ENCODE results near the gene PRICKLE2. TPM values are rescaled to one million over a fixed set of nuclear protein-coding genes. Genes with fewer than 3 reads are reported as not detected.

The PRICKLE2 gene
- total RNA-seq, 1 experiment from 2014 or later = 4.2 TPM

DNA sequence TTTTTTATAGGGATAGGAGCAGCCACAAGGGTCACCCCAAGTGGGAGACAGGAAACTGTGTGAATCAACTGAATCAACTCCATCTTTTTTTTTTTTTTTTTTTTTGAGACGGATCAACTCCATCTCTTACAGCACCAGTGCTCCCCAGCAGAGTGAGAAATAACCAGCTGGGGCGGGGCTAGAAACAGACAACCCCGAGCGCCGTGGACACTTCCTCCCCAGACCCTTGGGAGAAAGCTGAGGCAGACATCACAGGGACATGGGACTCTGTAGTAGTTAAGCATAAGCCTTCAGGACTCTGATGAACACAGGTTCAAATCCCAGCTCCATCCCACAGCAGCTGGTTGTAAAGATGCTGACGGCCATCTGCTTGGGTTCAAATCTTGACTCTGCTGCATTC lies 75.4 kb downstream of the PRICKLE2 start:
- H3K36me3 Mint-ChIP-seq (ENCODE audit: insufficient read depth, unreplicated experiment) = peaks cover 5% of the 10 kb centered on the region
- H3K9me3 Mint-ChIP-seq (ENCODE audit: unreplicated experiment) = no peaks in the 10 kb centered on the region
- no peak overlapping the region for H3K4me3 Mint-ChIP-seq (ENCODE audit: unreplicated experiment)
- H3K27me3 Mint-ChIP-seq (ENCODE audit: insufficient read depth, unreplicated experiment) = no peaks in the 10 kb centered on the region
- Histone ChIP-seq H3K9me3 (no peaks in the 10 kb centered on the region), H3K4me3 (ENCODE audit: low read depth, low read length) (no peak overlapping the region), H3K36me3 (ENCODE audit: control insufficient read depth, insufficient read depth, low read length) (no peaks in the 10 kb centered on the region), H3K27me3 (replicated peaks; ENCODE audit: control insufficient read depth, insufficient read depth, low read length) (no peaks in the 10 kb centered on the region), H3K4me1 (0 out of 2 replicates have a peak, but pooled peaks cover 3% of the 10 kb centered on the region)
- ChIA-PET CTCF (no interaction called here), POLR2A (no interaction called here)
- no TSS peak for BruUV-seq (replicated peaks)
- intact Hi-C loops (cut with micrococcal nuclease; ENCODE audit: unreplicated experiment) = no loop called here
- H3K4me1 Mint-ChIP-seq (ENCODE audit: low read depth, unreplicated experiment) = no peaks in the 10 kb centered on the region
- H3K27ac Mint-ChIP-seq (ENCODE audit: unreplicated experiment) = no peak overlapping the region
- TF ChIP-seq, protein P1, sequence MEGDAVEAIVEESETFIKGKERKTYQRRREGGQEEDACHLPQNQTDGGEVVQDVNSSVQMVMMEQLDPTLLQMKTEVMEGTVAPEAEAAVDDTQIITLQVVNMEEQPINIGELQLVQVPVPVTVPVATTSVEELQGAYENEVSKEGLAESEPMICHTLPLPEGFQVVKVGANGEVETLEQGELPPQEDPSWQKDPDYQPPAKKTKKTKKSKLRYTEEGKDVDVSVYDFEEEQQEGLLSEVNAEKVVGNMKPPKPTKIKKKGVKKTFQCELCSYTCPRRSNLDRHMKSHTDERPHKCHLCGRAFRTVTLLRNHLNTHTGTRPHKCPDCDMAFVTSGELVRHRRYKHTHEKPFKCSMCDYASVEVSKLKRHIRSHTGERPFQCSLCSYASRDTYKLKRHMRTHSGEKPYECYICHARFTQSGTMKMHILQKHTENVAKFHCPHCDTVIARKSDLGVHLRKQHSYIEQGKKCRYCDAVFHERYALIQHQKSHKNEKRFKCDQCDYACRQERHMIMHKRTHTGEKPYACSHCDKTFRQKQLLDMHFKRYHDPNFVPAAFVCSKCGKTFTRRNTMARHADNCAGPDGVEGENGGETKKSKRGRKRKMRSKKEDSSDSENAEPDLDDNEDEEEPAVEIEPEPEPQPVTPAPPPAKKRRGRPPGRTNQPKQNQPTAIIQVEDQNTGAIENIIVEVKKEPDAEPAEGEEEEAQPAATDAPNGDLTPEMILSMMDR (IDR thresholded peaks at IDR 0.05; ENCODE audit: insufficient read depth in 1 of 2, low read depth in 1 of 2, low read length in 1 of 2, severe bottlenecking in 1 of 2, unreplicated experiment in 1 of 2) = no peak
- DNase-seq = no peak

DNA sequence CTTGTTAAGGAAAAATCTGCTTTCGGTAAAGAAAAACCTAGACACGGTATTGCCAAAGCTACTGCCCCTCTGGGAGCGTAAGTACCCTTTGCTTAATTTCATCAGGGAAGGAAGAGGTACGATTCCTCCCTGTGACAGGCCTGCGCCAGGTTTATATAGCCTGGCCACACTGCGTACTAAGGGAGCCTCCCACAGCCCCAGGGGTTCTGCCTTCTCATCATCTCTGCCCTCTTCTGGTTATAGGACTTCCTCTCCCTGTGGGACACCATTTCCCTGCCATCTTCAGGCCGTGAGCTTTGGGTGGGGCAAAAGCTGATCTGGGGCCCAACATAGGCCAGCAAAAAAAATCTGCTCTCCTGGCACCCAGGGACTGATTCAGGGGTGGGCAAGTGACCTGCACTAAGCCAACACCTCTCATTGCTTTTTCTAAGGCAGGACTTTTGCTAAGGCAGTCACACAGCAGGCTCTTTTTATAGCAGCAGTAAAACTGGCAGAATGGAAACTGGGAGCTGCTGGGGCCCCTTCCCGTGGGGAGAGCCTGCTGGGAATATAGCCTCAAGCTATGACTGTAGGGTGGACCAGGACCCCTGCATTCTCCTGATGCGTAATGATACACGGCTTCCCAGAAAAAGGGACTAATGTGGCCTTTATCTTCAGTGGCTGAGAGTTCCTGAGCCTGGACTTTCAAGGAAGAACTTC lies 76.2 kb downstream of the PRICKLE2 start:
- DNase-seq = no peak
- ChIA-PET CTCF (no interaction called here), POLR2A (no interaction called here)
- H3K27me3 Mint-ChIP-seq (ENCODE audit: insufficient read depth, unreplicated experiment) = no peaks in the 10 kb centered on the region
- no peak overlapping the region for H3K27ac Mint-ChIP-seq (ENCODE audit: unreplicated experiment)
- intact Hi-C loops (cut with micrococcal nuclease; ENCODE audit: unreplicated experiment) = no loop called here
- no peak overlapping the region for H3K4me3 Mint-ChIP-seq (ENCODE audit: unreplicated experiment)
- H3K4me1 Mint-ChIP-seq (ENCODE audit: low read depth, unreplicated experiment) = no peaks in the 10 kb centered on the region
- H3K4me3 ChIP-seq (ENCODE audit: low read depth, low read length) = no peak overlapping the region
- H3K4me1 ChIP-seq = 0 out of 2 replicates have a peak, but pooled peaks cover 3% of the 10 kb centered on the region
- no peaks in the 10 kb centered on the region for H3K27me3 ChIP-seq (replicated peaks; ENCODE audit: control insufficient read depth, insufficient read depth, low read length)
- peaks cover 5% of the 10 kb centered on the region for H3K36me3 Mint-ChIP-seq (ENCODE audit: insufficient read depth, unreplicated experiment)
- no peaks in the 10 kb centered on the region for H3K9me3 Mint-ChIP-seq (ENCODE audit: unreplicated experiment)
- TF ChIP-seq, protein P1 (IDR thresholded peaks at IDR 0.05; ENCODE audit: insufficient read depth in 1 of 2, low read depth in 1 of 2, low read length in 1 of 2, severe bottlenecking in 1 of 2, unreplicated experiment in 1 of 2) = no peak
- no peaks in the 10 kb centered on the region for H3K36me3 ChIP-seq (ENCODE audit: control insufficient read depth, insufficient read depth, low read length)
- no TSS peak for BruUV-seq (replicated peaks)
- no peaks in the 10 kb centered on the region for H3K9me3 ChIP-seq

DNA sequence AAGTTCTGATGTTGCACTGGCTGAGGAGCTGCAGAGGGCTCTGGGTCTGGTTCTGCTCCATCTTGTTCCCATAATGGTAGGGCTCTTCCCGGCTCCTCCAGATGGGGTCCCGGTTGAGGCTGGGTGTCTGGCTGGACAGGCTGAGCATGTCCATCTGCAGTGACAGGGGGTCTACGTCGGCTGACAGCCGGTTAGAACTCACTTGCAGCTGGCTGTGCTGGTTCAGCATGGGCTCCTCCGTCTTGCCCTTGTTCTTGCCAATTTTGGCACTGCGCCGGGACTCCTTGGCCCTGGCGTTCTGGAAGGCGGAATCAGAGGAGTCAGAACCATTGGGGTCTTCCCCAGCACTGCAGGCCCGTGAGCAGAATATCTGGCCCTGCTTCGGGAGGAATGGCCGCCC lies 78.1 kb downstream of the PRICKLE2 start:
- H3K4me3 Mint-ChIP-seq (ENCODE audit: unreplicated experiment) = no peak overlapping the region
- H3K27me3 Mint-ChIP-seq (ENCODE audit: insufficient read depth, unreplicated experiment) = no peaks in the 10 kb centered on the region
- POLR2A ChIA-PET = no interaction called here
- H3K27ac Mint-ChIP-seq (ENCODE audit: unreplicated experiment) = no peak overlapping the region
- DNase-seq = no peak
- CTCF ChIA-PET = no interaction called here
- Histone ChIP-seq H3K36me3 (ENCODE audit: control insufficient read depth, insufficient read depth, low read length) (no peaks in the 10 kb centered on the region), H3K9me3 (no peaks in the 10 kb centered on the region), H3K4me1 (0 out of 2 replicates have a peak, but pooled peaks cover 3% of the 10 kb centered on the region), H3K27me3 (replicated peaks; ENCODE audit: control insufficient read depth, insufficient read depth, low read length) (no peaks in the 10 kb centered on the region), H3K4me3 (ENCODE audit: low read depth, low read length) (no peak overlapping the region)
- H3K9me3 Mint-ChIP-seq (ENCODE audit: unreplicated experiment) = no peaks in the 10 kb centered on the region
- no peaks in the 10 kb centered on the region for H3K4me1 Mint-ChIP-seq (ENCODE audit: low read depth, unreplicated experiment)
- intact Hi-C loops (cut with micrococcal nuclease; ENCODE audit: unreplicated experiment) = no loop called here
- BruUV-seq (replicated peaks) = no TSS peak
- TF ChIP-seq, protein P1 (IDR thresholded peaks at IDR 0.05; ENCODE audit: insufficient read depth in 1 of 2, low read depth in 1 of 2, low read length in 1 of 2, severe bottlenecking in 1 of 2, unreplicated experiment in 1 of 2) = no peak
- H3K36me3 Mint-ChIP-seq (ENCODE audit: insufficient read depth, unreplicated experiment) = peaks cover 5% of the 10 kb centered on the region
